Measurements from ENCODE around the gene TTYH2.
A peak's percentile ranks its signal among the peaks of the same experiment; 100 is the strongest.

Gene TTYH2

GRCh38 chr17:74296548-74296936 is 83.2 kb downstream of the TTYH2 start:
- no peak for DNase-seq

DNA sequence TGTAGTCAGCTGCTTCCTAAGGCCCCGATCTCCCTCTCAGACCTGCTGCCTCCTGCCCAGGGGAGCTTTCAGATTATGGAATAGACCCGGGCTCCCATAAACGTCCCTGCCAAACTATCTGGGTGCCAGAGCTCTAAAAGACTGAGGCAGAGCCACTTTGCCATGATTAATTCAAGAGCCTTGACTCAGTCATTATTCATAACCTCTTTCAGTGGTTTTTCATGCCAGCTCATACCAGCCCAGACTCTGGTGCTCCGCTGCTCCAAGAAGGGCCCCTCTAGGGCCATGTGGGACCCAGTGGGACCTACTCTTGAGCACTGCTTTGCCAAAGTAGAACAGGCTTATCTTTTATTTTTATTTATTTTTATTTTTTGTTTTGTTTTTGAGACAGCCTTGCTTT is 84.6 kb downstream of the TTYH2 start:
- no peak for DNase-seq

- DNase-seq = no peak
Measured at GRCh38 chr17:74298778-74299177, 85.4 kb downstream of the TTYH2 start.

GRCh38 chr17:74299226-74300009 is 86.0 kb downstream of the TTYH2 start:
- DNase-seq = no peak

- DNase-seq = peak; percentile 14
Measured at GRCh38 chr17:74303305-74303704, 89.9 kb downstream of the TTYH2 start.

DNA sequence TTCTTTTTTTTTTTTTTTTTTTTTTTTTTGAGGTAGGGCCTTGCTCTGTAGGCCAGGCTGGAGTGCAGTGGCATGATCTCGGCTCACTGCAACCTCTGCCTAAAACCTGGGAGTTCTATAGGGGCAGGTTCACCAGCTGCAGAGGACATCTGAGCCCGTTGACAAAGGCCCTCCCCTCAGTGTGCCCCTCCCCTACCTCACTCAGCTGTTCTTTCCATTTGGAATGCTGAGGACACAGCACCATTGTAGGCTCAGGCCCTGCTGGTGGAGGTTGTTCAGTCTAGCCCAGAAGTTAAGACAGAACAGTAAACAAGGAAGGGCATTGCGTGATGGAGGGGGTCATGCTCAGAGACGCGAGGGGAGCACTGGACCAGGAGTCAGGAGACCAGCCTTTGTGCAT is 90.8 kb downstream of the TTYH2 start:
- DNase-seq = no peak

GRCh38 chr17:74305865-74306654 is 92.7 kb downstream of the TTYH2 start:
- DNase-seq = no peak

- peak; percentile 62 for DNase-seq
Measured at GRCh38 chr17:74307984-74308773, 94.8 kb downstream of the TTYH2 start.

GRCh38 chr17:74309902-74310301 is 96.5 kb downstream of the TTYH2 start:
- DNase-seq = no peak

Data from GF-D8 (cell line).